PC-9 (cell line): ENCODE measurements around the gene TTYH1.

ENCODE experiments used
- CTCF ChIP-seq: fragments of 200-600 bp; sonication (generic); conservative IDR thresholded peaks from 2 replicates; pipeline ENCODE4 v1.6.1; 2017; ENCODE audit warnings: mixed run types, antibody characterized with exemption, mild to moderate bottlenecking, moderate library complexity
- EZH2 ChIP-seq: fragments of 200-600 bp; sonication (generic); IDR thresholded peaks from 2 replicates; pipeline ENCODE4 v1.8.0; 2017; ENCODE audit warnings: antibody characterized with exemption, low read depth

GRCh38 chr19:54424660-54425381 is 9.6 kb downstream of the TTYH1 start:
- TF ChIP-seq CTCF (no peak), EZH2 (no peak)
